ENCODE results near the gene XRCC4. TPM values are rescaled to one million over a fixed set of nuclear protein-coding genes. Genes with fewer than 3 reads are reported as not detected.

XRCC4 gene
- total and polyA plus RNA-seq, 2 of the 8 experiments (the other 6 are each of a cell fraction or from before 2014, with no cell fraction given), result 3.0 to 8.3 TPM

DNA sequence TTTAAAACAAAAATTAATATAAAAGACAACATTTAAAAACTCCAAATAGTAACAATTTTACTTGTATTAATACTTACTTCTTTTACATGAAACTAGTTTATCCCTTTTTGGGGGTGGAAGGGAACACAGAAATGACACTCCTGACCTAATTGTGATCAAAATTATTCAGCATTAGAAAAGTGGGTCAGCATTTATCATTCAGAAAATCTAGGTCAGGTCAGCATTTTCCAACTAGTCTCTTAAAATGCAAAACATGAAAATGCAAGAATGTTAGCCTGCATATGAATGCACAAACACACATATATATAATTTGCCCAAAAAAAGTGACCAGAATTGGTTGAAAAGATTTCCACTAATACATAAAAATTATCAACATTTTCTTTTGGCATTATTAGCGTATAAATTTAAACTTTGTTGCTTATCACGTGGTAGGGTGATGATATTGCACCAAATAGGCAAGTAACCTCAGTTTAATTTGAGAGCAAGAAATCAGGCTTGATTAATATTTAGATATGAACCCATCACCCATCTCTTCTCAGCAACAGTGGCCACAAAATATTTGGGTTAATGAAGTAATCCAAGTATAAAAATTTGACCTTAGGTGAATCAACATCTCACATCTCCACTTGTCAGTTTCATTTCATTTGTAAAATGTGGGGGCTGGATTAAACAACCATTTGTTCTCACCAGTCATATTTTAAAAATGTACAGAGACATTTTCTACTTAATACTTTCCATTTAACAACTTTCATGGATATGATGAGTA lies 5.9 kb upstream of the XRCC4 start:
- peak overlapping the region in 1 of 2 experiments; percentile 44; a peak in 3 of 4 replicates for H3K4me2 ChIP-seq (ENCODE audit: insufficient read depth in 1 of 2, low read depth in 2 of 2, low read length in 2 of 2)
- no peak overlapping the region for H3K14ac ChIP-seq (ENCODE audit: insufficient read length)
- H2BK20ac ChIP-seq (ENCODE audit: low read length), result no peak overlapping the region
- no peak overlapping the region for H4K91ac ChIP-seq (replicated peaks; ENCODE audit: insufficient read length, low read length)
- peaks cover 31 to 99% of the 10 kb centered on the region in 2 experiments for H3K79me2 ChIP-seq (ENCODE audit: control insufficient read depth in 1 of 2, insufficient read depth in 2 of 2, low read length in 2 of 2)
- POLR2A ChIA-PET (ENCODE audit: partially characterized antibody), result interaction anchor here (0.9 to 1.3 kb wide), 3 partner anchors 10 to 401 kb away, joined by 3 read pairs; partner anchors contain the start of gene VCAN
- H2BK12ac ChIP-seq (ENCODE audit: low read depth, low read length), result no peak overlapping the region
- H4K20me1 ChIP-seq (replicated peaks in 1 of 2; ENCODE audit: control insufficient read depth in 1 of 2, insufficient read depth in 2 of 2, low read length in 2 of 2), result peaks cover 3 to 4% of the 10 kb centered on the region in 2 experiments
- no peak overlapping the region for H2BK15ac ChIP-seq (ENCODE audit: low read length)
- no peak overlapping the region for H3K4ac ChIP-seq (replicated peaks; ENCODE audit: insufficient read length, low read depth, low read length)
- no peaks in the 10 kb centered on the region for H3K27me3 ChIP-seq (replicated peaks in 1 of 4; ENCODE audit: control insufficient read depth in 3 of 4, extremely low read depth in 1 of 4, insufficient read depth in 3 of 4, low read length in 3 of 4)
- WGBS, 2 experiments (ENCODE audit: extremely low coverage in 1 of 2, insufficient coverage in 1 of 2, insufficient read length in 1 of 2, insufficient replicate concordance in 2 of 2, low coverage in 1 of 2, low lambda C conversion rate in 2 of 2, missing lambda C conversion rate in 1 of 2), result 61% methylated on average over 2 of the region's 2 CpGs; no CpG with 5 or more reads in 1 of the 2 experiments
- H3K56ac ChIP-seq (replicated peaks; ENCODE audit: insufficient read length, low read depth, low read length), result no peak overlapping the region
- H3K23ac ChIP-seq (ENCODE audit: insufficient read length), result no peak overlapping the region
- H3K4me3 ChIP-seq (ENCODE audit: extremely low read depth in 1 of 4, insufficient read depth in 2 of 4, low read depth in 3 of 4, low read length in 4 of 4), result peak overlapping the region in 1 of 4 experiments; percentile 41; a peak in 2 of 8 replicates
- CTCF ChIA-PET (ENCODE audit: partially characterized antibody), result interaction anchor here (0.6 kb wide), 1 partner anchor 163 kb away, joined by 3 read pairs; no protein-coding TSS in a partner anchor
- peaks cover 0 to 3% (median 0%) of the 10 kb centered on the region in 4 experiments; a peak in 2 of 8 replicates for H3K36me3 ChIP-seq (ENCODE audit: control insufficient read depth in 2 of 4, insufficient read depth in 4 of 4, low read length in 3 of 4)
- H3K23me2 ChIP-seq (ENCODE audit: low read depth, low read length), result no peaks in the 10 kb centered on the region
- peak overlapping the region; percentile 37 for H4K5ac ChIP-seq (ENCODE audit: insufficient read length, low read depth, low read length)
- DNase-seq (ENCODE audit: low read depth in 1 of 2, low spot score in 2 of 2) (no peak), FAIRE-seq (no peak)
- no peak for TF ChIP-seq KDM5A (IDR thresholded peaks at IDR 0.05; ENCODE audit: low read length)
- TF ChIP-seq ZNF274 (IDR thresholded peaks at IDR 0.05; ENCODE audit: borderline replicate concordance, extremely low read depth, low read length), result no peak
- TF ChIP-seq BRCA1 (IDR thresholded peaks at IDR 0.05; ENCODE audit: low read depth, low read length), result no peak
- TF ChIP-seq KDM1A (IDR thresholded peaks at IDR 0.05; ENCODE audit: borderline replicate concordance, low read length), result no peak
- TF ChIP-seq RXRA (IDR thresholded peaks at IDR 0.05; ENCODE audit: insufficient read depth, low read depth, low read length), result no peak
- no peak for TF ChIP-seq SP4 (IDR thresholded peaks at IDR 0.05; ENCODE audit: low read length)
- H3K27ac ChIP-seq (ENCODE audit: low read depth, low read length), result no peak overlapping the region
- H3K4me1 ChIP-seq (replicated peaks in 1 of 4; ENCODE audit: control insufficient read depth in 3 of 4, insufficient read depth in 4 of 4, low read length in 3 of 4), result peaks cover 0 to 14% (median 3%) of the 10 kb centered on the region in 4 experiments; a peak in 2 of 7 replicates
- no peak overlapping the region for H4K8ac ChIP-seq (ENCODE audit: extremely low read depth, insufficient read depth, low read length)
- H2BK120ac ChIP-seq (replicated peaks; ENCODE audit: low read depth, low read length), result no peak overlapping the region
- no peak overlapping the region for H3K9ac ChIP-seq (replicated peaks in 1 of 4; ENCODE audit: extremely low read depth in 1 of 4, low read depth in 3 of 4, low read length in 3 of 4)
- no peak overlapping the region for H2AK5ac ChIP-seq (ENCODE audit: low read depth, low read length)
- no peaks in the 10 kb centered on the region for H3K9me3 ChIP-seq (ENCODE audit: insufficient read depth in 2 of 2, low read depth in 1 of 2, low read length in 1 of 2)
- H2BK5ac ChIP-seq (ENCODE audit: low read depth, low read length), result no peak overlapping the region
- H3K79me1 ChIP-seq (ENCODE audit: low read depth, low read length), result no peaks in the 10 kb centered on the region; the same call in 1 of the 2 replicates
- H2AFZ ChIP-seq (ENCODE audit: low read length), result no peak overlapping the region
- no peak overlapping the region for H3K18ac ChIP-seq (ENCODE audit: extremely low read depth, low read length)
